ENCODE results near the gene BTG1.
"Not testable (repeated sequence)": the region's sequence is repeated elsewhere in the genome, so short reads cannot be mapped to it uniquely, and the experiment has no call there.

BTG1 gene

GRCh38 chr12:92098594-92099380, 46.9 kb downstream of the BTG1 start:
- no peak for DNase-seq (ENCODE audit: low read depth in 2 of 2)

GRCh38 chr12:92096346-92097136, 49.1 kb downstream of the BTG1 start:
- no peak for DNase-seq (ENCODE audit: low read depth in 2 of 2)

- DNase-seq (ENCODE audit: low read depth in 2 of 2), result no peak
Measured at GRCh38 chr12:92094751-92095161, 50.9 kb downstream of the BTG1 start.

GRCh38 chr12:92094301-92094700, 51.3 kb downstream of the BTG1 start:
- DNase-seq (ENCODE audit: low read depth in 2 of 2), result not testable (repeated sequence)

Measured in fibroblast of skin of left quadriceps (primary cell).